ENCODE measurements around the gene GARNL3. TPM values are rescaled to one million over a fixed set of nuclear protein-coding genes. Genes with fewer than 3 reads are reported as not detected.

GARNL3 gene
- total RNA-seq, 1 donor from 2014 or later: 10.4 TPM

DNA sequence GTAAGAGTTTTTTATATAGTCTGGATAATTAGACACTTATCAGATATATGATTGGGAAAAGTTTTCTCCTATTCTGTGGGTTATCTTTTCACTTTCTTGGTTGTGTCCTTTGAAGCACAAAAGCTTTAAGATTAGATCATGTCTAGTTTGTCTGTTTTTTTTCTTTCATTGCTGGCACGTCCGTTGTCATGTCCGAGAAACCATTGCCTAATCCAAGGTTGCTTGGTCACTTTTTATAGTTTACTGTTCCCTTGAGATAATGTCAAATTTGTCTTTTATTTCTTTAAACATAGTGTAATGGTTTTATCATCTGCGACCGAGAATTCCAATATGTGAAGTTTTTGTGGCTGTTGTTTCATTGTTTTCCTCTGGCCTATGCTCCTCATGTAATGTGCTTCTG lies 28.8 kb downstream of the GARNL3 start:
- H3K4me3 ChIP-seq (ENCODE audit: low read depth, low read length): no peak overlapping the region
- TF ChIP-seq, protein P1, sequence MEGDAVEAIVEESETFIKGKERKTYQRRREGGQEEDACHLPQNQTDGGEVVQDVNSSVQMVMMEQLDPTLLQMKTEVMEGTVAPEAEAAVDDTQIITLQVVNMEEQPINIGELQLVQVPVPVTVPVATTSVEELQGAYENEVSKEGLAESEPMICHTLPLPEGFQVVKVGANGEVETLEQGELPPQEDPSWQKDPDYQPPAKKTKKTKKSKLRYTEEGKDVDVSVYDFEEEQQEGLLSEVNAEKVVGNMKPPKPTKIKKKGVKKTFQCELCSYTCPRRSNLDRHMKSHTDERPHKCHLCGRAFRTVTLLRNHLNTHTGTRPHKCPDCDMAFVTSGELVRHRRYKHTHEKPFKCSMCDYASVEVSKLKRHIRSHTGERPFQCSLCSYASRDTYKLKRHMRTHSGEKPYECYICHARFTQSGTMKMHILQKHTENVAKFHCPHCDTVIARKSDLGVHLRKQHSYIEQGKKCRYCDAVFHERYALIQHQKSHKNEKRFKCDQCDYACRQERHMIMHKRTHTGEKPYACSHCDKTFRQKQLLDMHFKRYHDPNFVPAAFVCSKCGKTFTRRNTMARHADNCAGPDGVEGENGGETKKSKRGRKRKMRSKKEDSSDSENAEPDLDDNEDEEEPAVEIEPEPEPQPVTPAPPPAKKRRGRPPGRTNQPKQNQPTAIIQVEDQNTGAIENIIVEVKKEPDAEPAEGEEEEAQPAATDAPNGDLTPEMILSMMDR (conservative IDR thresholded peaks at IDR 0.05; ENCODE audit: low read depth, low read length): no peak
- DNase-seq (ENCODE audit: low read depth): no peak

GRCh38 chr9:127293767-127294166 lies 29.2 kb downstream of the GARNL3 start:
- no peak overlapping the region for H3K4me3 ChIP-seq (ENCODE audit: low read depth, low read length)
- DNase-seq (ENCODE audit: low read depth): no peak
- TF ChIP-seq, protein P1 (conservative IDR thresholded peaks at IDR 0.05; ENCODE audit: low read depth, low read length): no peak

GRCh38 chr9:127295005-127295404 lies 30.4 kb downstream of the GARNL3 start:
- TF ChIP-seq, protein P1 (conservative IDR thresholded peaks at IDR 0.05; ENCODE audit: low read depth, low read length): no peak
- no peak overlapping the region for H3K4me3 ChIP-seq (ENCODE audit: low read depth, low read length)
- no peak for DNase-seq (ENCODE audit: low read depth)

DNA sequence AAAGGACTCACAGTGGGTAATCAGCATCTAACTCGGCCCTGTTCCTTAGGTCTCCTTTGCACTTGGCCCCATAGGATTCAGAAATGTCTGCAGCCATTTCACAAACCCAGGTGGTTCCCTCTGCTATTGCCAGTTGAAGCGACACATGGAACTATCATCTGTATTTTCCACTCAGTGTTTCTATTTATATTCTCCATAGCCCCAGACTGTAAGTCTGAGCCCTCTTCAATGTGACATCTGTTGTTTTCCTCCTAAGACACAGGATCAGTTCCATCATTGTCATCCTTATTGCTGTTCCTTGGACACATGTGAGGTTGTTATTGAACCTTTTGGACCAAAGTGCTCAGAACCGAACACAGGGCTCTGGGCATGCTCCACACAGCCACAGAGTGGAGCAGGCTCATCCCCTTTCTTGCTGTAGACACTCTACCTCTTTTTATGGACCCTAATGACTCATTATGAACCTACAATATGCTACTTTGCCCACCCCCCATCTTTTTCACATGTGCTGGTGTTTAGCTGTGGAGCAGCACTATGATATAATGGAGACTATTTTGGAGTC lies 36.4 kb downstream of the GARNL3 start:
- no peak for DNase-seq (ENCODE audit: low read depth)
- TF ChIP-seq, protein P1 (conservative IDR thresholded peaks at IDR 0.05; ENCODE audit: low read depth, low read length): no peak
- H3K4me3 ChIP-seq (ENCODE audit: low read depth, low read length): no peak overlapping the region

DNA sequence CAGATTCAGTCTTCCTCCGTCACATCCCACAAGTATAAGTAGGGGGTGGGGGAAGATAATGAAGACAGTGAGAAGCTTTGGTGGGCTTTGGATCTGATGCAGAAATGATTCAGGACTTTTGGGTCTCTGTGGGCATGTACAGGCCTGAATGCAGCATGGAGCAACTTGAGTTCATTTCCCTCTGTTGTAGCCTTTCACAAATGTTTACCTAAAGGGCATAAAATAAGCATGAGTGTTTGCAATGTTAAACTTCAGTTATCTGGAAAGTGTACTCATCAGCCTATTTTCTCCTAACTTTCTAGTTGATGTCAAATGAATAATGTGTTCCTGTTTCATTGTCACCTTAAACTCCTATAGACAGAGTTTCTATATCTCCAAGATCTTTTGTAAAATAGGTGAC lies 39.3 kb downstream of the GARNL3 start:
- no peak for DNase-seq (ENCODE audit: low read depth)
- TF ChIP-seq, protein P1 (conservative IDR thresholded peaks at IDR 0.05; ENCODE audit: low read depth, low read length): no peak
- no peak overlapping the region for H3K4me3 ChIP-seq (ENCODE audit: low read depth, low read length)

DNA sequence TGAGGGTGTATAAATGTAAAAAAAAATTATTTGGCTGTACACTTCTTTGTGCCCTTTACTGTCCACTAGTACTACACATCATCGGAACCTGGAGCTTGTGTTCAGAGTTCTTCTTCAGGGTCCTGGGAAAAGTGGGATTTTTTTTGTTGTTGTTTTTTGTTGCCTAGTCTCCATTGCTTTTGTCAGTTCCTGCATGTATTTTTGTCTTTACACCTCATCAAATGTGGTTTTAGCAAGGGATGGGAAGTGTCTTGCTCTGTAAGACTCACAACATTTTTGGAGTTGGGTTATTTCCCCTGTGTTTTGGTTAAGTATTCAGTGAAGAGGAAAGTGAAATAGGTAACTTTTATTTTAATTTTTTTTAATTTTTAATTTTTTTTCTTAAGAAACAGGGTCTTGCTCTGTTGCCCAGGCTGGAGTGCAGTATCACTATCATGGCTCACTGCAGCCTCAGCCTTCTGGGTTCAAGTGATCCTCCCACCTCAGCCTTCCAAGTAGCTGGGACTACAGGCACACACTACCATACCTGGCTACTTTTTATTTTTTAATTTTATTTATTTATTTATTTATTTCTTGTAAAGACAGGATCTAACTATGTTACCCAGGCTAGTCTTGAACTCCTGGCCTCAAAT lies 40.7 kb downstream of the GARNL3 start:
- TF ChIP-seq, protein P1 (conservative IDR thresholded peaks at IDR 0.05; ENCODE audit: low read depth, low read length): no peak
- DNase-seq (ENCODE audit: low read depth): no peak
- no peak overlapping the region for H3K4me3 ChIP-seq (ENCODE audit: low read depth, low read length)

DNA sequence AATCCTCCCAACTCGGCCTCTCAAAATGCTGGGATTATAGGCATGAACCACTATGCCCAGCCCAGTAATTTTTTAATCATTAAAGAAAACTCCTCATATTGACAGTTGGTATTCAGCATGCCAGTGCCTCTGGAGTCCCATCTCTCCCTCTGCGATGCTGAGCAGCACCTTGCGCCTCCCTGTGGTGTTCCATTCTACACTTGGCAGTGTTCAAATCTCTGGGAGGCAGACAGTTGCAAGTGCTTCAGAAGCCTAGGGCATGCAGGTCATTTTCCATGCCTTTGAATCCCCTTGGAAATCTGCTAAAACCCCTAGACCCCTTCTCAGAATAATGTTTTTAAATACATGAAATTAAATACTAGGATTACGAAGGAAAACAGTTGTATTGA lies 41.3 kb downstream of the GARNL3 start:
- TF ChIP-seq, protein P1 (conservative IDR thresholded peaks at IDR 0.05; ENCODE audit: low read depth, low read length): no peak
- no peak overlapping the region for H3K4me3 ChIP-seq (ENCODE audit: low read depth, low read length)
- no peak for DNase-seq (ENCODE audit: low read depth)
